ENCODE measurements around the gene ALDH1L1. TPM values are rescaled to one million over a fixed set of nuclear protein-coding genes. Genes with fewer than 3 reads are reported as not detected.

The ALDH1L1 gene
- total RNA-seq, 1 experiment from 2014 or later, result 0.36 TPM

GRCh38 chr3:126135071-126135405 is 45.3 kb downstream of the ALDH1L1 start:
- TF ChIP-seq TCF7L2 (IDR thresholded peaks at IDR 0.05; ENCODE audit: low read depth, low read length), result no peak
- TF ChIP-seq REST (IDR thresholded peaks at IDR 0.05; ENCODE audit: insufficient read depth in 1 of 2, low read depth in 2 of 2, low read length in 1 of 2), result no peak
- TF ChIP-seq SIN3A (IDR thresholded peaks at IDR 0.05; ENCODE audit: borderline replicate concordance, insufficient read depth, low read depth, low read length), result no peak
- TF ChIP-seq CTCF (IDR thresholded peaks at IDR 0.05), result no peak
- no peak for TF ChIP-seq POLR2AphosphoS5 (IDR thresholded peaks at IDR 0.05; ENCODE audit: low read depth, low read length)
- no peak for DNase-seq (ENCODE audit: low read depth, low spot score)
- Histone ChIP-seq H3K9me3 (ENCODE audit: control insufficient read depth, insufficient read depth, low read depth, low read length) (no peaks in the 10 kb centered on the region), H3K4me3 (ENCODE audit: low read depth in 2 of 2, low read length in 2 of 2) (no peak overlapping the region), H3K27ac (ENCODE audit: low read length) (no peak overlapping the region), H3K36me3 (ENCODE audit: control insufficient read depth, insufficient read depth, low read length) (no peaks in the 10 kb centered on the region), H3K27me3 (ENCODE audit: control insufficient read depth, insufficient read depth, low read length) (peaks cover 10% of the 10 kb centered on the region), H3K4me1 (ENCODE audit: control insufficient read depth, insufficient read depth, low read length) (no peaks in the 10 kb centered on the region)
- intact Hi-C loops (cut with micrococcal nuclease; ENCODE audit: unreplicated experiment), result loop anchor here (2.0 kb wide), 1 partner anchor 252 kb away; no protein-coding TSS in a partner anchor
- in situ Hi-C loops (cut with HindIII; ENCODE audit: low pct_unique_long_range_greater_than_20kb, low sequenced_read_pairs), result no loop called here
- no peak for ATAC-seq
- POLR2A ChIA-PET, result interaction anchor here (0.7 kb wide), 2 partner anchors 28 to 150 kb away, joined by 3 to 10 read pairs; no protein-coding TSS in a partner anchor
- CTCF ChIA-PET, result interaction anchor here (0.7 to 2.3 kb wide), 3 partner anchors 78 to 255 kb away, joined by 3 to 22 read pairs (median 6); no protein-coding TSS in a partner anchor
- BruUV-seq (replicated peaks), result no TSS peak

- peaks cover 4% of the 10 kb centered on the region for H3K27me3 ChIP-seq (ENCODE audit: control insufficient read depth, insufficient read depth, low read length)
- DNase-seq (ENCODE audit: low read depth, low spot score) (peak; percentile 17), ATAC-seq (peak; percentile 86)
- intact Hi-C loops (cut with micrococcal nuclease; ENCODE audit: unreplicated experiment) (loop anchor here (2.0 kb wide), 1 partner anchor 252 kb away; no protein-coding TSS in a partner anchor), in situ Hi-C loops (cut with HindIII; ENCODE audit: low pct_unique_long_range_greater_than_20kb, low sequenced_read_pairs) (no loop called here)
- H3K4me1 ChIP-seq (ENCODE audit: control insufficient read depth, insufficient read depth, low read length), result no peaks in the 10 kb centered on the region; the same call in 1 of the 2 replicates
- H3K9me3 ChIP-seq (ENCODE audit: control insufficient read depth, insufficient read depth, low read depth, low read length), result no peaks in the 10 kb centered on the region
- CTCF ChIA-PET, result interaction anchor here (0.6 to 2.3 kb wide), 4 partner anchors 63 to 257 kb away, joined by 3 to 22 read pairs (median 4); no protein-coding TSS in a partner anchor
- TF ChIP-seq POLR2AphosphoS5 (IDR thresholded peaks at IDR 0.05; ENCODE audit: low read depth, low read length), result no peak
- TF ChIP-seq REST (IDR thresholded peaks at IDR 0.05; ENCODE audit: insufficient read depth in 1 of 2, low read depth in 2 of 2, low read length in 1 of 2), result no peak
- no peak for TF ChIP-seq SIN3A (IDR thresholded peaks at IDR 0.05; ENCODE audit: borderline replicate concordance, insufficient read depth, low read depth, low read length)
- TF ChIP-seq CTCF (IDR thresholded peaks at IDR 0.05), result peak; percentile 91
- no peaks in the 10 kb centered on the region for H3K36me3 ChIP-seq (ENCODE audit: control insufficient read depth, insufficient read depth, low read length)
- no peak overlapping the region for H3K27ac ChIP-seq (ENCODE audit: low read length)
- POLR2A ChIA-PET, result interaction anchor here (0.7 kb wide), 2 partner anchors 28 to 149 kb away, joined by 3 to 10 read pairs; no protein-coding TSS in a partner anchor
- BruUV-seq (replicated peaks), result no TSS peak
- no peak overlapping the region for H3K4me3 ChIP-seq (ENCODE audit: low read depth in 2 of 2, low read length in 2 of 2)
Measured at GRCh38 chr3:126134219-126134975, 46.0 kb downstream of the ALDH1L1 start.
